ENCODE results near the gene DEPDC4.

DEPDC4 gene

DNA sequence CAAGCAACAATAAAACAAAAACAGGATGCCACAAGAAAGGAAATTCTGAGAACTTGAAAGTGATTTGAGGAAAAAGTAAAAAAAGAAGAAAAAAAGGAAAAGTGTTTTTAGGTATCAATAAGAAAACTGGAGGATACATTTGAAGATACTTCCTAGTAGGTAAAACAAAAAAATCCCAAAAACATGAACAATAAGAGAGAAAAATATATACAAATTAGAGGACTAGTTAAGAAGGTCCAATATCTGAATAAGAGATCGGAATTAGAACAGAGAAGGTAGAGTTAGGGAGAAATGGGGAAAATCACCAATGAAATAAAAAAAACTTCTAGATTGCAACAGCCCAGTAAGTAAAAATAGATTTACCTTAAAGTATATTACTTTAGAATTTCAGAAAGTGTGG lies 8.8 kb downstream of the DEPDC4 start:
- no peak for DNase-seq (ENCODE audit: low read depth, low spot score)
- no peak overlapping the region for H3K4me3 ChIP-seq (ENCODE audit: low read depth, low read length)
- TF ChIP-seq, protein P1, sequence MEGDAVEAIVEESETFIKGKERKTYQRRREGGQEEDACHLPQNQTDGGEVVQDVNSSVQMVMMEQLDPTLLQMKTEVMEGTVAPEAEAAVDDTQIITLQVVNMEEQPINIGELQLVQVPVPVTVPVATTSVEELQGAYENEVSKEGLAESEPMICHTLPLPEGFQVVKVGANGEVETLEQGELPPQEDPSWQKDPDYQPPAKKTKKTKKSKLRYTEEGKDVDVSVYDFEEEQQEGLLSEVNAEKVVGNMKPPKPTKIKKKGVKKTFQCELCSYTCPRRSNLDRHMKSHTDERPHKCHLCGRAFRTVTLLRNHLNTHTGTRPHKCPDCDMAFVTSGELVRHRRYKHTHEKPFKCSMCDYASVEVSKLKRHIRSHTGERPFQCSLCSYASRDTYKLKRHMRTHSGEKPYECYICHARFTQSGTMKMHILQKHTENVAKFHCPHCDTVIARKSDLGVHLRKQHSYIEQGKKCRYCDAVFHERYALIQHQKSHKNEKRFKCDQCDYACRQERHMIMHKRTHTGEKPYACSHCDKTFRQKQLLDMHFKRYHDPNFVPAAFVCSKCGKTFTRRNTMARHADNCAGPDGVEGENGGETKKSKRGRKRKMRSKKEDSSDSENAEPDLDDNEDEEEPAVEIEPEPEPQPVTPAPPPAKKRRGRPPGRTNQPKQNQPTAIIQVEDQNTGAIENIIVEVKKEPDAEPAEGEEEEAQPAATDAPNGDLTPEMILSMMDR (IDR thresholded peaks at IDR 0.05; ENCODE audit: low read depth, low read length) = no peak
- in situ Hi-C loops (cut with HindIII; ENCODE audit: low sequenced_read_pairs) = no loop called here

DNA sequence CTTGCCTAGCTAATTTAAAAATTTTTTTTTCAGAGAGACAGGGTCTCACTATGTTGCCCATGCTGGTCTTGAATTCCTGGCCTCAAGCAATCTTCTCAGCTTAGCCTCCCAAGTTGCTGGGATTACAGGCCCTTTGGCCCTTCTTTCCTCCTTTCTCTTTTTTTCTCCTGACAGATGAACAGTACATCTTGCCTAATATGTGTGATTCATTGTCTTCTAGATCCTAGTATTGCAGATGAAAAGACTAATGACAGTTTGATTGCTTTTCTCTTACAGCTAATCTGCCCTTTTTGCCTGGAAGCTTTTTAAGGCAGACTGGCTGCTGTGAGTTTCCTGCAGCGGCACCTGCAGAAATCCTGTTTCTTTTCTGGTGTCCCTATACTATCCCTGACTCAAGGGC lies 12.0 kb downstream of the DEPDC4 start:
- in situ Hi-C loops (cut with HindIII; ENCODE audit: low sequenced_read_pairs) = no loop called here
- DNase-seq (ENCODE audit: low read depth, low spot score) = no peak
- TF ChIP-seq, protein P1 (IDR thresholded peaks at IDR 0.05; ENCODE audit: low read depth, low read length) = no peak
- no peak overlapping the region for H3K4me3 ChIP-seq (ENCODE audit: low read depth, low read length)

DNA sequence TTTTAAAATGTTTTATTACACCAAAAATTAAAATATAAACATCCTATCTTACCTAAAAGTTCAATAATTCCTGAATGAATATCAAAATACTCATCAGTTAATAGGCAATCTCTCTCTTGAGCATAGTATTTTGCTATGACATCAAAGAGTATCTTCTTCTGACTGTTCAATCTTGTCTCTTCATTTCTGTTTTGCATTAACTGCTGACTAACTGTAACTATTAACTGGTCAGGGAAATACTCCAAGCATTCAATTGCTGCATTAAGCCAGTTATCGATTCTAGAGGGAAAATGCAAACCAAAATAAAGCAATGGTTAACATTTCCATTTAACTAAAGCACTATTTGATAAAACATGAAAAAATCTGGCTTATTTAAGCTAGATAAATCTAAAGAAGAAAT lies 13.4 kb downstream of the DEPDC4 start:
- TF ChIP-seq, protein P1 (IDR thresholded peaks at IDR 0.05; ENCODE audit: low read depth, low read length) = no peak
- DNase-seq (ENCODE audit: low read depth, low spot score) = no peak
- in situ Hi-C loops (cut with HindIII; ENCODE audit: low sequenced_read_pairs) = no loop called here
- no peak overlapping the region for H3K4me3 ChIP-seq (ENCODE audit: low read depth, low read length)

DNA sequence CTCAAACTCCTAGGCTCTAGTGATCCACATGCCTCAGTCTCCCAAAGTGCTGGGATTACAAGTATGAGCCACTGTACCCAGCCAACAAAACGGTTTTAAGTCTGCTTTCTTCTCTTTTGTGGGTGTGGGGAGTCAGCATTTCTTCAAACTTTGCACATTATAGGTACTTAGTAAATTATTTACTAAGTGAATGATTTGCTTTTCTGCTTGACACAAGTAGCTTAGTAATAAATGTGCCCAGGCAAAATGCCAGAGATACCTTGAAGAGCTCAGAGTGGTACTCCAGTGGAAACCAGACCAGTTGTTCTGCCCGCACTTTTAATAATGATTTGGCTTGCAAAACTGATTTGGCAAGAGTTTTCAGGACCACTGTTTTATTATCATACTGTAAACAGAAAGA lies 15.0 kb downstream of the DEPDC4 start:
- TF ChIP-seq, protein P1 (IDR thresholded peaks at IDR 0.05; ENCODE audit: low read depth, low read length) = no peak
- DNase-seq (ENCODE audit: low read depth, low spot score) = no peak
- in situ Hi-C loops (cut with HindIII; ENCODE audit: low sequenced_read_pairs) = no loop called here

DNA sequence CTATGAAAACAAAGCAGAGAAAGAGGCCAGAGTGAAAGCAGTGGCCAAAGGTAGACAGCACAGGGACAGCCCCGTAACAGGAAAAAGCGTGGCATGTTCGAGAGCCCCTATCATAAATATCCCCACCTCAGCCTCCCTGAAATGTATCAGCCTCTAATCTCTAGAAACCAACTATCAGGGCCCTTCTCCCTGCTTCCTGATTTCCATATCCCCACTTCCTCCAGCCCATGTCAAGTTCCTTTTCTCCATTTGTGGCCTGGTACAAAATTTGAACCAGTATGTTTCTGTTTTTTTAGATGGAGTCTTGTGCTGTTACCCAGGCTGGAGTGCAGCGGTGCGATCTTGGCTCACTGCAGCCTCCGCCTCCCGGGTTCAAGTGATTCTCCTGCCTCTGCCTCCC lies 16.9 kb downstream of the DEPDC4 start:
- DNase-seq (ENCODE audit: low read depth, low spot score) = no peak
- TF ChIP-seq, protein P1 (IDR thresholded peaks at IDR 0.05; ENCODE audit: low read depth, low read length) = no peak
- no peak overlapping the region for H3K4me3 ChIP-seq (ENCODE audit: low read depth, low read length)
- in situ Hi-C loops (cut with HindIII; ENCODE audit: low sequenced_read_pairs) = no loop called here

More for the DNA sequence above, 15.0 kb downstream of the DEPDC4 start:
- no peak overlapping the region for H3K4me3 ChIP-seq (ENCODE audit: low read depth, low read length)

DNA sequence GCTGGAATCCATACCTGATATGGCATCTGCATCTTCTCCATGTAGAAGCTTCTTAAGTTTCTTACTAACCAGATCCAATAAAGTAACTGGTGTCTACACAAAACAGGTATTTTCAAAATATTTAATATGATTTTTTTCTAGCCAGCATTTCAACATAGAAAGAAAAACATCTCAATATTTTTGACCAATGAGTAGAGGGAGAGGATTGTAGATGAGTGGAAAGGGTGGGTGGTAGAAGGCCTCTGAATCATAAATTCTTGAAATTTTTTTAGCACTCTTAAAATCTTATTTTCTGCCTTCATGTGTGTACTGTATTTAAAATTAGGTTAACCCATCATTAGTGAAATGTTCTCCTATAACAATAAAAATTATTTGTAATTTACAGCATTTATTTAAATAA lies 18.0 kb downstream of the DEPDC4 start:
- DNase-seq (ENCODE audit: low read depth, low spot score) = no peak
- TF ChIP-seq, protein P1 (IDR thresholded peaks at IDR 0.05; ENCODE audit: low read depth, low read length) = no peak
- H3K4me3 ChIP-seq (ENCODE audit: low read depth, low read length) = no peak overlapping the region
- in situ Hi-C loops (cut with HindIII; ENCODE audit: low sequenced_read_pairs) = no loop called here

DNA sequence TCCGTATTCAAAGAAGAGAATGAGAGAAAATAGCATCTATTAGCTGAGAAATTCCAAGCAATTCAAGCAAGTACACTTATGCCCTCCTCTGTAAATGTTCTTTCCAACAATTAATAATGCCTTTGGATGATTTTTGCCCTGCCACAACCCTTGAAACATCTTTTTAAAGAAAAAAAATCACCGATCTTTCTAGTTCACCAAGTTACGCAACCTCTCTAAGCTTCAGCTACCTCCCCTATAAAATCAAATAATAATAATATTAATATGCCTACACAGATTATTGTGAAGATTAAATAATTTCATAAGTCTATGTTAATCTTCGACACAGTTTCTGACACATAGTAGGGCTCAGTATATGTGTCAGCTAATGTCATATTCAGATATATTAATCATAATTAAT lies 19.1 kb downstream of the DEPDC4 start:
- no peak for DNase-seq (ENCODE audit: low read depth, low spot score)
- H3K4me3 ChIP-seq (ENCODE audit: low read depth, low read length) = no peak overlapping the region
- in situ Hi-C loops (cut with HindIII; ENCODE audit: low sequenced_read_pairs) = no loop called here
- TF ChIP-seq, protein P1 (IDR thresholded peaks at IDR 0.05; ENCODE audit: low read depth, low read length) = no peak

Data from astrocyte of the spinal cord (primary cell).